PFSK-1 (cell line): Measurements from ENCODE around the gene GFPT2.

Source experiments
- FOXP2 ChIP-seq: optimal IDR thresholded peaks from 2 replicates; pipeline ENCODE3; 2011; ENCODE audit warnings: borderline replicate concordance, control low read depth, inconsistent platforms; ENCODE audit not compliant: insufficient read depth; ENCODE audit errors: extremely low read length, extremely low read depth
- POLR2AphosphoS5 ChIP-seq: IDR thresholded peaks from 2 replicates; pipeline ENCODE4 v1.6.1; 2012; ENCODE audit warnings: low read depth, mild to moderate bottlenecking, control low read depth, low read length, moderate library complexity
- REST ChIP-seq, 2 experiments: IDR thresholded peaks; 2 replicates each; pipeline versions ENCODE4 v1.6.1 to v1.8.0; 2011 to 2012; ENCODE audit warnings: low read depth in 2 of 2, low read length in 2 of 2, control low read depth in 1 of 2, inconsistent platforms in 1 of 2, mild to moderate bottlenecking in 1 of 2, moderate library complexity in 1 of 2; ENCODE audit not compliant: insufficient read depth in 1 of 2
- SIN3A ChIP-seq: IDR thresholded peaks from 2 replicates; pipeline ENCODE4 v1.6.1; 2012; ENCODE audit warnings: mild to moderate bottlenecking, low read length, moderate library complexity, borderline replicate concordance; ENCODE audit not compliant: insufficient read depth
- TAF1 ChIP-seq: IDR thresholded peaks from 2 replicates; pipeline ENCODE4 v1.6.1; 2012; ENCODE audit warnings: low read length, control low read depth, borderline replicate concordance; ENCODE audit not compliant: insufficient read depth

DNA sequence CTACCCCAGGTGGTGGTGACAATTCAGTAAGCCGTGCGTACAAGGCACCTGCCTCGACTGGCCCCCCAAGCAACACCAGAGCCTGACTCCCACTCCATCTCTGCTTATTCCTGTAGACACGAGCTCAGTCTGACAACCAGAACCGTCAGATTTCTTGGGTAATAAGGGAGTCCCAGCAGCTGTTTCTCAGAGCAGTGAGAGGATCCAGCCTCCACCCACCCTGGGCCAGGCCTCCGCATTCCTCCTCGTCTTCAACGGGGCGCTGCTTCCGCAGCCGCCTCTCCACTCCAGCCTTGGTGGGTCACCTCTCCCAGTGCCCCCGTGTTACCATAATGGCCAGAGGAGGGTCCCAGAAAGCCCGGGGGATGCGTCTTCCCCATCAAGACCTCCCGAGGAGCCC lies 27.7 kb upstream of the GFPT2 start:
- TF ChIP-seq REST (IDR thresholded peaks at IDR 0.05; ENCODE audit: insufficient read depth in 1 of 2, low read depth in 2 of 2, low read length in 2 of 2) (no peak), POLR2AphosphoS5 (no peak), FOXP2 (no peak), SIN3A (no peak), TAF1 (no peak)
